Measurements from ENCODE around the gene HERC3.

HERC3 gene

DNA sequence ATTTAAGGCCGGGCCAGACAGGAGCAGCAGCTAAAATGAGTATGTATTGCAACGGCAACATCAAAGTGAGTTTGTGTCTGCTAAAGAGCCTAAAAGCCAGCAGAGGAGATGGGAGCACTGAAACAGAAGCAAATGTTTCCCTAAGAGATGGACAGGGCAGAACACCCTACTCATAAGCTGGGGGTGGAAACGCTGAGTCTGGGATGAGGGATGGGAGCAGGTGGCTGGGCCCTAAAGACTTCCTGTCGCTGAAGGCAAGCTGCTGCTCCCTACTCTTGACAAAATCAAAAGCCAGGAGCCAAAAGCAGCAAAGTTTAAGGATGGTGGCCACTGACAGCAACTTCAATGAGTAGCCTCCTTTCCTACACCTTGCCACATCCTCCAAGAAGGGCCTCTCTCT lies 145.9 kb downstream of the HERC3 start:
- no peaks in the 10 kb centered on the region for H3K27me3 ChIP-seq (ENCODE audit: insufficient read depth, low read length)
- H3K9me3 ChIP-seq (ENCODE audit: insufficient read depth, low read depth, low read length): no peaks in the 10 kb centered on the region
- no peak overlapping the region for H3K4me3 ChIP-seq (ENCODE audit: low read length)
- no peak overlapping the region for H3K27ac ChIP-seq (ENCODE audit: low read length)
- H3K36me3 ChIP-seq (ENCODE audit: insufficient read depth, low read depth, low read length): 0 out of 2 replicates have a peak, but pooled peaks cover 11% of the 10 kb centered on the region
- peaks cover 20% of the 10 kb centered on the region; the same call in 1 of the 2 replicates for H3K4me1 ChIP-seq (ENCODE audit: insufficient read depth, low read length)
- no peak overlapping the region for H3K9ac ChIP-seq (ENCODE audit: low read depth, low read length)

DNA sequence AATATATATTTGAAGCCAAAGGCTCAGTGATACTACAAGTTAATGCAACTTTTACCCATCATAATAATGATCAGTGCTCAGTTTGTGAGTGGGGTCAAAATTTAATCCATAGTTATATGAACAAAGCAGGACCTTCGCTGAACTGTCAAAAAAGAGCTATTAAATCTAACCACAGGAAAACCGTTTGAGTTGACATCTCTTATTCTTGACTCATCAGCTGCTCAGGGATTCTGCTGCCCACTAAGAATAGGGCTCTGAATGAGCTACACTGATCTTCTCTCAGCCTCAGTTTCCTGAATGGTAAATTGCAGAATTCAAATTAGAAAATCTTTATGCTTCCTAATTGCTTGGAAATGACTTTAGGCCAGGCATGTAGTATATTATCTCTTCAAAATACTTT lies 150.3 kb downstream of the HERC3 start:
- peaks cover 27% of the 10 kb centered on the region for H3K36me3 ChIP-seq (ENCODE audit: insufficient read depth, low read depth, low read length)

DNA sequence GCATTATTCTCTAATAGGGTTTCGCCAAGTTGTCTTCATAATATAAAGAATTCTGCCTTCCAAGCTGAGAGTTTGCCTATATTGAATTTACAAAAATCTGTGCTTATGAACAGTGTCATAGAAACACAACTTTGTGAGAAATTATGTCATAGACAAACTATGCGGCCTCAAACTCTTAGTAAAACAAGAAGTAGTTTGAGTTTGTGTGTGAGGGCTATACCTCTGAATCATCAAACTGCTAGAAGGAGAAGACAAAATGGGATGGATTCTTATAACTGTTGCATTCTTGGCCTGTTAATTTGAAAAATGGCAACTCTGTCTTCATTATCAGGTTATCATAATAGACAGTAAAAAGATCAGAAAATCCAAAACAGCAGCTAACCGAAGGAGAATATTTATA lies 151.4 kb downstream of the HERC3 start:
- no peaks in the 10 kb centered on the region for H3K9me3 ChIP-seq (ENCODE audit: insufficient read depth, low read depth, low read length)
- H3K27me3 ChIP-seq (ENCODE audit: insufficient read depth, low read length): no peaks in the 10 kb centered on the region
- H3K4me1 ChIP-seq (ENCODE audit: insufficient read depth, low read length): peaks cover 7% of the 10 kb centered on the region; the same call in 1 of the 2 replicates
- H3K9ac ChIP-seq (ENCODE audit: low read depth, low read length): no peak overlapping the region
- no peak overlapping the region for H3K4me3 ChIP-seq (ENCODE audit: low read length)
- H3K36me3 ChIP-seq (ENCODE audit: insufficient read depth, low read depth, low read length): peaks cover 31% of the 10 kb centered on the region
- no peak overlapping the region for H3K27ac ChIP-seq (ENCODE audit: low read length)

More for the DNA sequence above, 150.3 kb downstream of the HERC3 start:
- Histone ChIP-seq H3K4me1 (ENCODE audit: insufficient read depth, low read length) (peaks cover 14% of the 10 kb centered on the region; the same call in 1 of the 2 replicates), H3K27ac (ENCODE audit: low read length) (no peak overlapping the region), H3K27me3 (ENCODE audit: insufficient read depth, low read length) (no peaks in the 10 kb centered on the region), H3K9me3 (ENCODE audit: insufficient read depth, low read depth, low read length) (no peaks in the 10 kb centered on the region), H3K9ac (ENCODE audit: low read depth, low read length) (no peak overlapping the region), H3K4me3 (ENCODE audit: low read length) (no peak overlapping the region)

DNA sequence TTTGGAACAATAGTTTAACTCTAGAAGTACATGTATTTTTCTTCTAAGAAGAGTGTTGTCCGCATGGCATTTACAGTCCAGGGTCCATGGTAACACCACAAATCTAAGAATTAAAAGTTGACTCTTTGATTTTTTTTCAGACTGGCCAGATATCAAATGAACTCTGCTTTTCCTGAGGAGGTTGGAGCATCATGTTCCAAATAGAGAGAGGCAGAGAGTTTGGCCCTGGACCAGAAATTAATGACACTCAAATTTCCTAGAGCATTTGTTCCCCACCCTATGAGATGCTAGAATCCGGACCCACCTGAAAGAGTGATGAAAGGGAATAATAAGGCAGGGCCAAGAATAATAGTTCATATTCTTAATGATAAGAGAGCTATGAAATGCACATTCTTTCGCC lies 152.3 kb downstream of the HERC3 start:
- peaks cover 40% of the 10 kb centered on the region for H3K36me3 ChIP-seq (ENCODE audit: insufficient read depth, low read depth, low read length)
- H3K9me3 ChIP-seq (ENCODE audit: insufficient read depth, low read depth, low read length): no peaks in the 10 kb centered on the region
- H3K4me3 ChIP-seq (ENCODE audit: low read length): no peak overlapping the region
- H3K4me1 ChIP-seq (ENCODE audit: insufficient read depth, low read length): peaks cover 6% of the 10 kb centered on the region; the same call in 1 of the 2 replicates
- H3K27me3 ChIP-seq (ENCODE audit: insufficient read depth, low read length): no peaks in the 10 kb centered on the region
- no peak overlapping the region for H3K9ac ChIP-seq (ENCODE audit: low read depth, low read length)
- no peak overlapping the region for H3K27ac ChIP-seq (ENCODE audit: low read length)

DNA sequence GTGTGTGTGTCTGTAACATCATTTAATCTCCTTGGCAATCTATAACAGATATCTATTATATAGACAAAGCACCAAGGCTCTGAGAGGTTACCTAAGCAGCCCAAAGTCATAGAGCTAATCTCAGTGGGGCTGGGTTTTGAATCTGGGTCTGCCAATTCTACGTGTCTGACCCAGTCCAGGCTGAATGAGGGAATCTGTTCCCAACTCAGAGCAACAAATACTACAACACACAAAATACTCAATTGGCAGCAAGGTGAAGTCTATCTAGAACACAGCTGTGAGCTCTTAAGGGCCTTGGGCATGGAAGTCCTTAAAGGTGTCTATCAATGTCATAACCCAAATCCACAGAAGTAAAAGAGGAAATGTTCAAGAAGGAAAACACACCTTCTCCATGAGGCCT lies 152.9 kb downstream of the HERC3 start:
- Histone ChIP-seq H3K36me3 (ENCODE audit: insufficient read depth, low read depth, low read length) (peaks cover 46% of the 10 kb centered on the region), H3K9me3 (ENCODE audit: insufficient read depth, low read depth, low read length) (no peaks in the 10 kb centered on the region), H3K9ac (ENCODE audit: low read depth, low read length) (no peak overlapping the region), H3K4me1 (ENCODE audit: insufficient read depth, low read length) (peaks cover under 1% of the 10 kb centered on the region; the same call in 1 of the 2 replicates), H3K4me3 (ENCODE audit: low read length) (no peak overlapping the region), H3K27ac (ENCODE audit: low read length) (no peak overlapping the region), H3K27me3 (ENCODE audit: insufficient read depth, low read length) (no peaks in the 10 kb centered on the region)

DNA sequence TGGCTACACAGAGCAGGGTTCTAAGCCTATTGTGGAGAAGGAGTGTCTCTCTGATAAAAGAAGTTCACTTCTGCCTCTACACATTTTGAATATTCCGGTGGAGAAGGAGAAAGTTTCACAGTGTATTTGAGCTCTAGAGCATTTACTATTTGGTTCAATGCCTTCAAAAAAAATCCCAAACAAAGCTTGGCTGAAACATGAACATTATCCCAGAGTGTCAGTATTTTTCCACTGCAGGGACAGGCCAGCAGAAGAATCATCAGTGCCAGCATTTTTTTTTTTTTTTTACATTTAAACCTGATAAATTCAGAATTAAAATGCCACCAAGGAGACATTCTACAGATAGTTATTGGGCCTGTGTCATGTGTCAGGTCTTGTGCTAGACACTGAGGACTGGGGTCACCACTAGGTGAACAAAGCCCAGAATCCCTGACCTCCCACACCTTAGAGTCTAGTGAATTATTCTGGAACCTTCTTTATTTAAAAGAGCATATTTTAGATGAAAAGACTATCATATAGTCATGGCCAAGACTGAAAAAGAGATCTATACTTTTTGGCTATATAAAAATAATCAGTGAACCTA lies 153.4 kb downstream of the HERC3 start:
- H3K4me3 ChIP-seq (ENCODE audit: low read length): no peak overlapping the region
- H3K27me3 ChIP-seq (ENCODE audit: insufficient read depth, low read length): no peaks in the 10 kb centered on the region
- peaks cover 49% of the 10 kb centered on the region for H3K36me3 ChIP-seq (ENCODE audit: insufficient read depth, low read depth, low read length)
- no peak overlapping the region for H3K9ac ChIP-seq (ENCODE audit: low read depth, low read length)
- H3K9me3 ChIP-seq (ENCODE audit: insufficient read depth, low read depth, low read length): no peaks in the 10 kb centered on the region
- H3K27ac ChIP-seq (ENCODE audit: low read length): no peak overlapping the region
- H3K4me1 ChIP-seq (ENCODE audit: insufficient read depth, low read length): no peaks in the 10 kb centered on the region

DNA sequence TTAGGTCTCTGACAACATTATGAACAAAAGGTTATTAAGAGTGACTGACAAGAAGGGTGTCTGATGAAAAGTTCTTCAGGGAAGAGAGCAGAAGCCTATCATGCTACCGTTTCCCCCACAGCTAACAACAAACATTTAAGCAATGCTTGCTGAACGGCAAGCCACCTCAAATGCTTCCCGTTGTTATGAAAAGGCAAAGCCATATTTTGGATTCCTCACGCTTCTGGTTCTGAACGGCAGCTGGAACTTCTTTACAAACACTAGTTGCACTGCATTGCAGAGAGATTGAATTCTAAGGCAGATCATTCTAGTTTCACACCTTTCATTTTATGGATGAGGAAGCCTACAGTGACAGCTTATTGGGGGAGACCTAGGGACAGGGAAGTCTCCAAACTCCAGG lies 153.9 kb downstream of the HERC3 start:
- Histone ChIP-seq H3K36me3 (ENCODE audit: insufficient read depth, low read depth, low read length) (peaks cover 49% of the 10 kb centered on the region), H3K4me1 (ENCODE audit: insufficient read depth, low read length) (no peaks in the 10 kb centered on the region), H3K27ac (ENCODE audit: low read length) (no peak overlapping the region), H3K27me3 (ENCODE audit: insufficient read depth, low read length) (no peaks in the 10 kb centered on the region), H3K4me3 (ENCODE audit: low read length) (no peak overlapping the region), H3K9ac (ENCODE audit: low read depth, low read length) (no peak overlapping the region), H3K9me3 (ENCODE audit: insufficient read depth, low read depth, low read length) (no peaks in the 10 kb centered on the region)

DNA sequence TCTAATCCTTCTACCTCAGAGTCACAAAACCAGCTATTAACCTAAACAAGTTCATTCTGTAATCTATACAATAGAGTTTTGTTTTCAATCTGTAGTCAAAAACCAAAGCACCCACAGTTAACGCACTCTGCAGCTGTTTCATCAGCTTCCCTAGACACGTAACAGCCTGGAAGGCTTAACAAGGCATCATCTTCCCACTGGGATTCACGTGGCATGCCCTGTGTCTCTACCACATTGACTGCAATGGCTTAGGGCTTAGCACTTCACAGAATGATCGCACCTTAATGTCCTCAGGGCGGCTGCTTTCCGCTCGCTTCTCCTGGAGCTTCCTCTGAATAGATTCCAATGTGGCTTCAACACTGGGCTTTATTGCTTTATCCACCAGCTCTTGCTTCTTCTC lies 155.1 kb downstream of the HERC3 start:
- Histone ChIP-seq H3K4me1 (ENCODE audit: insufficient read depth, low read length) (no peaks in the 10 kb centered on the region), H3K9ac (ENCODE audit: low read depth, low read length) (no peak overlapping the region), H3K27ac (ENCODE audit: low read length) (no peak overlapping the region), H3K9me3 (ENCODE audit: insufficient read depth, low read depth, low read length) (no peaks in the 10 kb centered on the region), H3K4me3 (ENCODE audit: low read length) (no peak overlapping the region), H3K27me3 (ENCODE audit: insufficient read depth, low read length) (no peaks in the 10 kb centered on the region), H3K36me3 (ENCODE audit: insufficient read depth, low read depth, low read length) (peaks cover 49% of the 10 kb centered on the region)

DNA sequence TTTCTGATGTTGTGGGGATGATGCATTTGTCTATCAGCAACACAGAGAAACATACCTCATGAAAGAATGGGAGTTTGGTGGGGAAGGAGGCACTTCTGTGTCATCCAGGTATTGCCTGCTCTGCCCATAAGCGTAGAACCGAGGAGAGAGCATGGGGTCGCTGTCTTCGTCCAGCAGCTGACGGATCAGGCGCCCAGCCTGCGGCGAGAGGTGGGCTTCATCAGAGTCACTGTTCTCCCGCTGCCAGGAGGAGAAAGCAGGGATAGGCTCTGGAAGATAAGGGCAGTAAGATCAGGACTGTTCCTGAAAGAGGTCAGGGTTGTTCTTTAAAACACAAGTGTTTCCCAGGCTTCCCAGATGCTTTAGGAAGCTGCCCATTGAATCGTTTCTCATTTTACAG lies 158.1 kb downstream of the HERC3 start:
- Histone ChIP-seq H3K4me3 (ENCODE audit: low read length) (no peak overlapping the region), H3K27me3 (ENCODE audit: insufficient read depth, low read length) (no peaks in the 10 kb centered on the region), H3K9ac (ENCODE audit: low read depth, low read length) (no peak overlapping the region), H3K27ac (ENCODE audit: low read length) (no peak overlapping the region), H3K9me3 (ENCODE audit: insufficient read depth, low read depth, low read length) (no peaks in the 10 kb centered on the region), H3K36me3 (ENCODE audit: insufficient read depth, low read depth, low read length) (peaks cover 41% of the 10 kb centered on the region), H3K4me1 (ENCODE audit: insufficient read depth, low read length) (no peaks in the 10 kb centered on the region)

DNA sequence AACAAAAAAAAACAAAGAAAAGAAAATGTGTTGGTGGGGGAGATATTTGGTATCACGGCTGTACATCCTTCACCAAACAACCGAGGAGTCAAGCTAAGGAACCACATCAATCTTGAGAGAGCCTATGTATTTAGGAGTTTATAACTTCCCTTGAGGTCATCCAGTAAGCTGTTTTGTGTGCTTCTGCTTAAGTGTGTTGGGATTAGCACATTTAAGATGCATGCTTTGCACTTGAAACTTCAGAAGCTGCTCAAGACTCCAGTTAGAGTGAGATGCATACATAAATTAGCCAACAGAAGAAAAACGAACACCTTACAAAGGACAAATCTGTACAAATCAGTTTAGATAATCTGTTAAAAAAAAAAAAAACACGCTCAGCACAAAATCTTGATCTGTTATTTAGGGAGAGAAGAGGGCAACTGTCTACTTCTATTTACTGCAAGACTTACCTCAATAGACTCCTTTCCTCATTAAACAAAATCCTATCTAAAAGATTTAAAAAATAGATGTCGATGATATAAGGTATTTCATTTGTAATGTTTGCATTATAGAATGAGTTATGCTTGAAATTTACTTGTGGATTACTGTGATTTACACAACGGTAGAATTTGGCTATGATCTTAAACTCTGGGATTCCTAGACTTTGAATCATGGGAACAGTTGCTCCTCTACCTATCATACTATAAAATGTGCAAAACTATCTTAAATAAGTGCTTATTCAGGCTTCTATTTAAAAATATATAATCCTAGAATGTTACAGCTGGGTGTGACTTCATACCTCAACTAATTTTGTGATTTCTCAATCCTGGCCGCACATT lies 159.2 kb downstream of the HERC3 start:
- Histone ChIP-seq H3K36me3 (ENCODE audit: insufficient read depth, low read depth, low read length) (peaks cover 37% of the 10 kb centered on the region), H3K27ac (ENCODE audit: low read length) (no peak overlapping the region), H3K9ac (ENCODE audit: low read depth, low read length) (no peak overlapping the region)

DNA sequence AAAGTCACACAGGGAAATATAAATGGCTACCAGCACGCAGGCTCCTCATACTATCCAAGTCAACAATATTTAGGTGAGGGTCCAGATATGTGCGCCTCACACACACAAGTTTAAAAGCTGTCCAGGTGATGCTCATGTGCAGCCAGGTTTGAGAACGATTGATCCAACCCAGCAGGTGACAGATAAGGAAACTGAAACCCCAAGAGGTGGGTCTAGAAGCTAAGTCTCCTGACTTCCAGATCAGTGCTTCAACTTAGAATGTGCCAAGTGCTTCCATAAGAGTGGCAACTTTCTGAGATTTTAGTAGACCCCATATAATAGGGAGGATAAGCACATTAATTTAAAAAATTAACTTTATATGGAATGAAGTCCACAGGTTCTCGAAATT lies 159.8 kb downstream of the HERC3 start:
- H3K4me3 ChIP-seq (ENCODE audit: low read length): no peak overlapping the region
- H3K27me3 ChIP-seq (ENCODE audit: insufficient read depth, low read length): no peaks in the 10 kb centered on the region
- no peak overlapping the region for H3K27ac ChIP-seq (ENCODE audit: low read length)
- no peak overlapping the region for H3K9ac ChIP-seq (ENCODE audit: low read depth, low read length)
- no peaks in the 10 kb centered on the region for H3K9me3 ChIP-seq (ENCODE audit: insufficient read depth, low read depth, low read length)
- no peaks in the 10 kb centered on the region for H3K4me1 ChIP-seq (ENCODE audit: insufficient read depth, low read length)
- peaks cover 31% of the 10 kb centered on the region for H3K36me3 ChIP-seq (ENCODE audit: insufficient read depth, low read depth, low read length)

More for the DNA sequence above, 159.2 kb downstream of the HERC3 start:
- no peak overlapping the region for H3K4me3 ChIP-seq (ENCODE audit: low read length)
- no peaks in the 10 kb centered on the region for H3K4me1 ChIP-seq (ENCODE audit: insufficient read depth, low read length)
- no peaks in the 10 kb centered on the region for H3K9me3 ChIP-seq (ENCODE audit: insufficient read depth, low read depth, low read length)
- H3K27me3 ChIP-seq (ENCODE audit: insufficient read depth, low read length): no peaks in the 10 kb centered on the region

DNA sequence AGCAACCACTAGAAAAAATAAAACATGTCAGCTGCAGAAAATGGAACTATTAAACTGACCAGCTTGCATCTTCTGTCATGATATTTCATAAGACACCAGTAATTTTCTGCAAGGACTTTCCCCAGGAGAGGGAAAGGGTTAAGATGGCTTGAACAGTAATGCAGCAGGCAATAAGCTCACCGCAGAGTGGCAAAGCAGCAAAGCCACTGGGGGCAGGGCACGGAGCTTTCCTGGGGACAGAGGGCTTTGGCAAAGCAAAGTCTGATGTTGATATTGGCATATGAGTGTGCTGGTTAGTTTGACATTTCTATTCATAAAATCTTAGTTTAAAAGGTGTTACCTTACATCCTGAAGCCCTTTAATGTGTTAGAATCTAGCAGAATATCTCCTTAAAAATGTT lies 160.5 kb downstream of the HERC3 start:
- no peak overlapping the region for H3K27ac ChIP-seq (ENCODE audit: low read length)
- no peak overlapping the region for H3K4me3 ChIP-seq (ENCODE audit: low read length)
- no peaks in the 10 kb centered on the region; the same call in 1 of the 2 replicates for H3K4me1 ChIP-seq (ENCODE audit: insufficient read depth, low read length)
- no peak overlapping the region for H3K9ac ChIP-seq (ENCODE audit: low read depth, low read length)
- H3K27me3 ChIP-seq (ENCODE audit: insufficient read depth, low read length): no peaks in the 10 kb centered on the region
- peaks cover 25% of the 10 kb centered on the region for H3K36me3 ChIP-seq (ENCODE audit: insufficient read depth, low read depth, low read length)
- no peaks in the 10 kb centered on the region for H3K9me3 ChIP-seq (ENCODE audit: insufficient read depth, low read depth, low read length)

Measured in iPS-20b (cell line).